ENCODE data around the gene FOXA2. TPM values are rescaled to one million over a fixed set of nuclear protein-coding genes. Genes with fewer than 3 reads are reported as not detected.

FOXA2 gene
- total and polyA plus RNA-seq, 2 of the 13 experiments (the other 11 are each of a cell fraction or from before 2014, with no cell fraction given), result 8.8 to 12.2 TPM

GRCh38 chr20:22576733-22577514, 7.4 kb downstream of the FOXA2 start (continued):
- TF ChIP-seq SPEN (CRISPR knock-in tag; IDR thresholded peaks at IDR 0.05; ENCODE audit: low read depth) (peak; percentile 13; the same call in 1 of the 2 replicates), ZBTB37 (CRISPR knock-in tag; IDR thresholded peaks at IDR 0.05) (0 out of 2 replicates have a peak, but pooled peaks have one; percentile 31), ZNF512 (CRISPR knock-in tag; IDR thresholded peaks at IDR 0.05) (no peak), WIZ (CRISPR knock-in tag; IDR thresholded peaks at IDR 0.05) (0 out of 2 replicates have a peak, but pooled peaks have one; percentile 72), CBX2 (IDR thresholded peaks at IDR 0.05; ENCODE audit: low read depth, low read length) (no peak), CBX2 (CRISPR knock-in tag; IDR thresholded peaks at IDR 0.05; ENCODE audit: low read depth) (0 out of 2 replicates have a peak, but pooled peaks have one; percentile 14), MYC (CRISPR knock-in tag; IDR thresholded peaks at IDR 0.05; ENCODE audit: borderline replicate concordance) (peak; percentile 45; the same call in 1 of the 2 replicates), PAWR (CRISPR knock-in tag; IDR thresholded peaks at IDR 0.05; ENCODE audit: borderline replicate concordance) (no peak), HMG20B (CRISPR knock-in tag; conservative IDR thresholded peaks at IDR 0.05) (0 out of 2 replicates have a peak, but pooled peaks have one; percentile 26), HOXA3 (CRISPR knock-in tag; IDR thresholded peaks at IDR 0.05) (peak; percentile 61), SOX6 (IDR thresholded peaks at IDR 0.05) (no peak), SOX6 (CRISPR knock-in tag; IDR thresholded peaks at IDR 0.05) (0 out of 2 replicates have a peak, but pooled peaks have one; percentile 42), AKAP8 (CRISPR knock-in tag; IDR thresholded peaks at IDR 0.05) (peak; percentile 16; the same call in 1 of the 2 replicates), ZNF557 (CRISPR knock-in tag; IDR thresholded peaks at IDR 0.05) (peak; percentile 75; the same call in 1 of the 2 replicates), GLI4 (CRISPR knock-in tag; IDR thresholded peaks at IDR 0.05; ENCODE audit: borderline replicate concordance) (peak; percentile 94), CEBPG (CRISPR knock-in tag; IDR thresholded peaks at IDR 0.05) (peak; percentile 9; the same call in 1 of the 2 replicates)
- TF ChIP-seq, protein P1, sequence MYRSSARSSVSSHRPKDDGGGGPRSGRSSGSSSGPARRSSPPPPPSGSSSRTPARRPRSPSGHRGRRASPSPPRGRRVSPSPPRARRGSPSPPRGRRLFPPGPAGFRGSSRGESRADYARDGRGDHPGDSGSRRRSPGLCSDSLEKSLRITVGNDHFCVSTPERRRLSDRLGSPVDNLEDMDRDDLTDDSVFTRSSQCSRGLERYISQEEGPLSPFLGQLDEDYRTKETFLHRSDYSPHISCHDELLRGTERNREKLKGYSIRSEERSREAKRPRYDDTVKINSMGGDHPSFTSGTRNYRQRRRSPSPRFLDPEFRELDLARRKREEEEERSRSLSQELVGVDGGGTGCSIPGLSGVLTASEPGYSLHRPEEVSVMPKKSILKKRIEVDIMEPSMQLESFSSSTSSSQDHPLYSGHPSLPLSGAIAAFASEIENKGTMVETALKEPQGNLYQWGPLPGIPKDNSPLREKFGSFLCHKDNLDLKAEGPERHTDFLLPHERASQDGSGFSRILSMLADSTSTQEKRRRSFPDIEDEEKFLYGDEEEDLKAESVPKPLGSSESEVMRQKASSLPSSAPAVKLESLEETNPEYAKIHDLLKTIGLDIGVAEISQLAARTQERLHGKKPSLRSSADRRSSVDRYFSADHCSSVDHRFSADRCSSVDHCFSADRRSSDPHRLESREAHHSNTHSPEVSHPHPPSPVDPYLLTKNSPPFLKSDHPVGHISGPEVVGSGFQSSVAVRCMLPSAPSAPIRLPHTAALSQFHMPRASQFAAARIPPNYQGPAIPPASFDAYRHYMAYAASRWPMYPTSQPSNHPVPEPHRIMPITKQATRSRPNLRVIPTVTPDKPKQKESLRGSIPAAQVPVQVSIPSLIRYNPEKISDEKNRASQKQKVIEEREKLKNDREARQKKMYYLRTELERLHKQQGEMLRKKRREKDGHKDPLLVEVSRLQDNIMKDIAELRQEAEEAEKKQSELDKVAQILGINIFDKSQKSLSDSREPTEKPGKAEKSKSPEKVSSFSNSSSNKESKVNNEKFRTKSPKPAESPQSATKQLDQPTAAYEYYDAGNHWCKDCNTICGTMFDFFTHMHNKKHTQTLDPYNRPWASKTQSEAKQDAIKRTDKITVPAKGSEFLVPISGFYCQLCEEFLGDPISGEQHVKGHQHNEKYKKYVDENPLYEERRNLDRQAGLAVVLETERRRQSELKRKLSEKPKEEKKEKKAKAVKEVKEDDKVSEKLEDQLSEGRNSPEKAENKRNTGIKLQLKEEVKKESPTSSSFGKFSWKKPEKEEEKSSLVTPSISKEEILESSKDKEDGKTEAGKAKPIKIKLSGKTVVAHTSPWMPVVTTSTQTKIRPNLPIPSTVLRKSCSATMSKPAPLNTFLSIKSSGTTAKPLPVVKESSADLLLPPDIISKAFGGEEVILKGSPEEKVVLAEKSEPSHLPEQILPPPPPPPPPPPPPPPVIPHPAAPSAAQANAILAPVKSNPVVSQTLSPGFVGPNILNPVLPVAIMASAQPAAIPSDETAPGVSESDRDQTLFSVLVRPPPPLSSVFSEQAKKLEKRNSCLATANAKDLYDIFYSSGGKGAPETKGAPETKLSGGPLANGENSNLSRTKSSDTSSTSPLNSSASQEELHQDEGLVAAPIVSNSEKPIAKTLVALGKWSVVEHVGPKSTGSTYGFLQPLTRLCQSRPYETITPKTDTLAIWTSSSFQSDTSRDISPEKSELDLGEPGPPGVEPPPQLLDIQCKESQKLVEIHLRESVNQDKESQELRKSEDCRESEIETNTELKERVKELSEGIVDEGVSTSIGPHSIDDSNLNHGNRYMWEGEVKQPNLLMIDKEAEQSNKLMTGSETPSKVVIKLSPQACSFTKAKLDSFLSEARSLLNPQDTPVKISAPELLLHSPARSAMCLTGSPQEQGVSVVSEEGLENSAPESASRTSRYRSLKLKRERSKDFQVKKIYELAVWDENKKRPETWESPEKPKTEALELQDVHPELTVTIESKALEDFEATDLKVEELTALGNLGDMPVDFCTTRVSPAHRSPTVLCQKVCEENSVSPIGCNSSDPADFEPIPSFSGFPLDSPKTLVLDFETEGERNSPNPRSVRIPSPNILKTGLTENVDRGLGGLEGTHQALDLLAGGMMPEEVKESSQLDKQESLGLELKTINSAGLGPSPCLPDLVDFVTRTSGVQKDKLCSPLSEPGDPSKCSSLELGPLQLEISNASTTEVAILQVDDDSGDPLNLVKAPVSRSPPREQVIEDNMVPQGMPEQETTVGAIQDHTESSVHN (CRISPR knock-in tag; IDR thresholded peaks at IDR 0.05), result 0 out of 2 replicates have a peak, but pooled peaks have one; percentile 47
